Stimulated activated naive CD4-positive, alpha-beta T cell (primary cell): ENCODE data around the gene CFAP77.

Experiments used
- DNase-seq, 6 experiments: peaks; one replicate each; lab custom pipeline; 2025; lab: John Stamatoyannopoulos, UW

The CFAP77 gene

GRCh38 chr9:132408521-132408920 lies 1.5 kb upstream of the CFAP77 start:
- no peak for DNase-seq

- DNase-seq, result peak in 2 of 6 experiments; percentile 20 to 66
Measured at GRCh38 chr9:132410642-132411041, 631 bp downstream of the CFAP77 start.

GRCh38 chr9:132411091-132411508 lies 1.1 kb downstream of the CFAP77 start:
- DNase-seq, result peak; percentile 50 to 75 (median 63)

GRCh38 chr9:132412089-132412488 lies 2.1 kb downstream of the CFAP77 start:
- peak in 2 of 6 experiments; percentile 3 to 12 for DNase-seq

GRCh38 chr9:132413926-132414325 lies 3.9 kb downstream of the CFAP77 start:
- no peak for DNase-seq

GRCh38 chr9:132414731-132415130 lies 4.7 kb downstream of the CFAP77 start:
- DNase-seq, result no peak

- peak in 1 of 6 experiments; percentile 6 for DNase-seq
Measured at GRCh38 chr9:132415181-132415580, 5.2 kb downstream of the CFAP77 start.

- no peak for DNase-seq
Measured at GRCh38 chr9:132418726-132419363, 8.8 kb downstream of the CFAP77 start.

- DNase-seq, result no peak
Measured at GRCh38 chr9:132422574-132422973, 12.6 kb downstream of the CFAP77 start.

- no peak for DNase-seq
Measured at GRCh38 chr9:132423503-132423902, 13.5 kb downstream of the CFAP77 start.

- no peak for DNase-seq
Measured at GRCh38 chr9:132424857-132425674, 15.1 kb downstream of the CFAP77 start.

GRCh38 chr9:132425675-132426062 lies 15.7 kb downstream of the CFAP77 start:
- DNase-seq, result no peak

GRCh38 chr9:132426639-132427414 lies 16.8 kb downstream of the CFAP77 start:
- DNase-seq, result no peak

GRCh38 chr9:132430998-132431397 lies 21.0 kb downstream of the CFAP77 start:
- DNase-seq, result no peak

GRCh38 chr9:132434881-132435280 lies 24.9 kb downstream of the CFAP77 start:
- DNase-seq, result no peak

GRCh38 chr9:132439153-132439552 lies 29.1 kb downstream of the CFAP77 start:
- no peak for DNase-seq

GRCh38 chr9:132440735-132441134 lies 30.7 kb downstream of the CFAP77 start:
- no peak for DNase-seq

GRCh38 chr9:132441404-132441803 lies 31.4 kb downstream of the CFAP77 start:
- no peak for DNase-seq

- DNase-seq, result no peak
Measured at GRCh38 chr9:132443951-132444607, 34.1 kb downstream of the CFAP77 start.

- no peak for DNase-seq
Measured at GRCh38 chr9:132446887-132447286, 36.9 kb downstream of the CFAP77 start.

- no peak for DNase-seq
Measured at GRCh38 chr9:132447346-132447745, 37.3 kb downstream of the CFAP77 start.

- DNase-seq, result no peak
Measured at GRCh38 chr9:132447902-132448301, 37.9 kb downstream of the CFAP77 start.
